LNCAP (cell line): ENCODE results near the gene UNC5C.

Source experiments
- TF ChIP-seq, protein P1 (sequence below): fragments of 450-650 bp; IDR thresholded peaks from 2 replicates; pipeline ENCODE4 v1.5.1; 2017; ENCODE audit warnings: mild to moderate bottlenecking

Gene UNC5C

GRCh38 chr4:95548738-95549245 is at the start of gene UNC5C:
TSS of gene UNC5C (minus strand) at chr4:95548973.
- TF ChIP-seq, protein P1, sequence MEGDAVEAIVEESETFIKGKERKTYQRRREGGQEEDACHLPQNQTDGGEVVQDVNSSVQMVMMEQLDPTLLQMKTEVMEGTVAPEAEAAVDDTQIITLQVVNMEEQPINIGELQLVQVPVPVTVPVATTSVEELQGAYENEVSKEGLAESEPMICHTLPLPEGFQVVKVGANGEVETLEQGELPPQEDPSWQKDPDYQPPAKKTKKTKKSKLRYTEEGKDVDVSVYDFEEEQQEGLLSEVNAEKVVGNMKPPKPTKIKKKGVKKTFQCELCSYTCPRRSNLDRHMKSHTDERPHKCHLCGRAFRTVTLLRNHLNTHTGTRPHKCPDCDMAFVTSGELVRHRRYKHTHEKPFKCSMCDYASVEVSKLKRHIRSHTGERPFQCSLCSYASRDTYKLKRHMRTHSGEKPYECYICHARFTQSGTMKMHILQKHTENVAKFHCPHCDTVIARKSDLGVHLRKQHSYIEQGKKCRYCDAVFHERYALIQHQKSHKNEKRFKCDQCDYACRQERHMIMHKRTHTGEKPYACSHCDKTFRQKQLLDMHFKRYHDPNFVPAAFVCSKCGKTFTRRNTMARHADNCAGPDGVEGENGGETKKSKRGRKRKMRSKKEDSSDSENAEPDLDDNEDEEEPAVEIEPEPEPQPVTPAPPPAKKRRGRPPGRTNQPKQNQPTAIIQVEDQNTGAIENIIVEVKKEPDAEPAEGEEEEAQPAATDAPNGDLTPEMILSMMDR = no peak

DNA sequence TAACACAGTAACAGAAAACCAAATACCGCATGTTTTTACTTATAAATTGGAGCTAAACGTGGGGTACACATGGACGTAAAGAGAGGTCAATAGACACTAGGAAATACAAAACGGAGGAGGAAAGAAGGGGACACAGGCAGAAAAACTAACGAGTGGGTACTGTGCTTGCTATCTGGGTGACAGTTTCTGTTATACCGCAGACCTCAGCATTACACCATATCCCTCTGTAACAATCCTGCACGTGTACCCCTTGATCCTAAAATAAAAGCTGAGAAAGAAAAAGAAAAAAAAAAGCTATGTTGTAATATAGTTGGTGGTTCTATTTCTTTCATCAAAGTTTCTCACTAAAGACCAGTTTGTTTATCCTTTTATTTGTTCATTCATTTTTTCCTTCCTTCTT is 47.9 kb upstream of the UNC5C start:
- TF ChIP-seq, protein P1 = no peak

DNA sequence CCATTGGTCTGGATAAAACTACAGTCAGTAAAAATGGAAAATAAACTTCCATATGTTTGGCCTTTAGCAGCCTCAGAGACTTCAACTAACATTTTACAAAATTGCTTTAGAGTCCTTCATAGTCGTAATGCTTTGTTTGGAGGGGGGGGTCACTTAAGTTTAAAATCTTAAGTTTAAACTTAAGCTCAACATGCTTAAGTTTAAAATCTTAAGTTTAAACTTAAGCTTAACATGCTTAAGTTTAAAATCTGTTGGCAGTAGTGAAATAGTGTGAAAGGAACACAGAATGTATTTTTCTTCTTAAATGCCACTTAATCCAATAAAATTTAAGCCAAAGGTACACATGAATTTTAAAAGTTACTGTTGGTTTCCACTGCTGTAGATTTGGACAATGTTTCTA is 45.9 kb upstream of the UNC5C start:
- TF ChIP-seq, protein P1 = no peak

DNA sequence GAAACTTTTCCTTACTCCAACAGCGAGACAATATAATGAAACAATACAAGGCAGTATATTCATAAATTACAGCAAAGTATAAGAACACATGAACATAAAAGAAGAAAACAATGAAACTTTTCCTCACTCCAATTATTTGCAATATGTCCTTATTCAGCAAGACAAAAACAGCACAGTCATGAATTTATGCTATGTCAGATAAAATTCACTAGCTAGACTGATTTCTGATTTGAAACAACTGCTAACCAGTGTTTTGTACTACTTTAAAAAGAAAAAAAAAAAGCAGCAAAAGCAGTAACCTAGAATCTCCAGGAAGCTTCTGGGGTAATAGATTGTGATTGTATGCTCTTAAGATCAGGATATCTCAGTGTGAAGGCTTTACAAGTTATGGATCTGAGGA is 45.2 kb upstream of the UNC5C start:
- TF ChIP-seq, protein P1 = no peak

- TF ChIP-seq, protein P1 = no peak
Measured at GRCh38 chr4:95591278-95591677, 42.5 kb upstream of the UNC5C start.

DNA sequence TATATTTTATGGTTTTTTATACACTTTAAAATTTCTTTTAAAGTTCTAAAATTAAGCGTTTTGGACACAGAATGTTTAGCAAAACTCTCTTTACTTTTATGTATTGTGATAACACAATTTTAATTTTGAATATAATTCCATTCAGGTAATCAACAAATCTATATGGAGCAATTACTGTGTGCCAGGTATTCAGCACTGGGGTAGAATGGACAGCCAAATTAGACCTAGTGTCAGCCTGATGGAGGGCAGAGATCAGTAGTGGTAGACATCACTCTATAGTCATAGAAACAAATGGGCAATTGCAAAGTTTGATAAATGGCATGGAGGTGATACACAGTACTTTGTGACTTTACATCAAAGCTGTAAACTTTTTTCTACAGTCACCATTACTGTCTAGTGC is 41.8 kb upstream of the UNC5C start:
- TF ChIP-seq, protein P1 = no peak

DNA sequence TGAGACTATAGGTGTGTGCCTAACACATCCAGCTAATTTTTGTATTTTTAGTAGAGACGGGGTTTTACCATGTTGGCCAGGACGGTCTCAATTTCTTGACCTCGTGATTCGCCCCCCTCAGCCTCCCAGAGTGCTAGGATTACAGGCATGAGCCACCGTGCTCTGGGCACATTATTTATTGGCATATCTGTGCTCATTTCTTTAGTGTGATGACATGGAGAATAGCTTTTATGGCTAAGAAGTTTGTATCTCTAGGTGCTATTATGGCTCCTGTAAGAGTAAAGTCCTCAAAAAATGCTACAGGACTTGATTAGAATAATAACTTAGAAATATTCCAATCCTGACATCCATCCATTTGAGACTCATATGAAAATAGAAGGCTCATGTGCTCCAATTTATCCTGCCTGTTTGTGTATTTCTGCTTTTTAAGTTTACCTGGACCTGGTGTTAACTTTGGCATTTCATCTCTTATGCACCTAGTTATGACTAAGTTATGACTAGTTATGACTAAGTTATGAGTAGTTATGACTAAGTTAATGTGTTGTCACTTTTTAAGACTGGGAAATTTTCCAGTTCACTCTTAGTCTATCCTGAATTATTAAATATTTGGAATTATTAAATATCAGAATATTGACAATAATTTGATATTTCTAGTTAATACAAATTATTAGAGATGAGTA is 36.4 kb upstream of the UNC5C start:
- TF ChIP-seq, protein P1 = no peak

GRCh38 chr4:95580226-95580625 is 31.5 kb upstream of the UNC5C start:
- TF ChIP-seq, protein P1 = no peak
